DMS114 treated with DMSO at 0.1 percent for 48 hours (cell line): ENCODE measurements around the gene LFNG.

ENCODE experiments used
- DNase-seq: peaks from one replicate; lab custom pipeline; 2025; ENCODE audit not compliant: unreplicated experiment; lab: John Stamatoyannopoulos, UW

Gene LFNG

GRCh38 chr7:2482725-2483451 is 36.7 kb upstream of the LFNG start:
- no peak for DNase-seq

DNA sequence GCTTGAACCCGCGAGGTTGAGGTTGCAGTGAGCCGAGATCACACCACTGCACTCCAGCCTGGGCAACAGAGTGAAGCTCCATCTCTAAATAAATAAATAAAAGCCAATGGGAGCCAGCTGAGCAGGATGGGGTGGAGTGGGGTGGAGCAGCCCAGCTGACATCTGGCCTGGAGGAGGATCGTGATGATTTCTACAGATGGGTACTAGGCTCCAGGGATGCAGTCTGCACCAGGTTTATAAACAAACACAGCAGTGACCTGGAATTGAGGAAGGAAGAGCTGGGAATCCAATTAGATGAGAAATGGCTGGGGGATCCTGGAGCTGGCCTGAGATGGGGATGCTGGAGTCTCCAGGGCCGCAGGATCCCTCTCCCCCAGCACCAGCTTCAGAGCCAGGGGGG is 36.1 kb upstream of the LFNG start:
- no peak for DNase-seq

GRCh38 chr7:2484868-2485267 is 34.7 kb upstream of the LFNG start:
- no peak for DNase-seq

- no peak for DNase-seq
Observed at GRCh38 chr7:2487586-2488271, 31.8 kb upstream of the LFNG start.

GRCh38 chr7:2488272-2488645 is 31.3 kb upstream of the LFNG start:
- DNase-seq, result no peak

GRCh38 chr7:2488681-2489080 is 30.9 kb upstream of the LFNG start:
- no peak for DNase-seq

DNA sequence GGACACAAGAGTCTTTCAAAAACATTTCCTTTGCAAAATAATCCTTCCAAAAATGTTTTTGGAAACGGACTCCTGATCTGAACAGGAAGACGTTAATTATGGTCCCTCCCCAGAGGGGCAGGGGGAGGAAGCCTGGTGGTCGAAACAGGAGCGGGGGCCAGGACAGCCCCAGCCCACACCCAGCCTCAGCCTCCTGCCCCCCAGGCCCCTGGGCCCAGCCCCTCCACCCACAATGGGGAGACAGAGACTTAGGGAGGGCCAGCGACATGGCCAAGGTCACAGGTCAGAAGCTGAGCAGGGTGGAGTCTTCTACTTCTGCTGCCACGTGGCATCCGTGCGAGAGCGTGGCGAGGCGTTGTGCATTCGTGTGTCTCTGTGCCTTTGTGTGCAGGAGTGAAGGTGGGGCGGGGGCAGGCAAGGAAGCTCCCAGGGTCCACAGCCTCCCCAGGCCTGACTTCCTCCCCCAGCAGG is 29.4 kb upstream of the LFNG start:
- no peak for DNase-seq

GRCh38 chr7:2492038-2492437 is 27.5 kb upstream of the LFNG start:
- no peak for DNase-seq

DNA sequence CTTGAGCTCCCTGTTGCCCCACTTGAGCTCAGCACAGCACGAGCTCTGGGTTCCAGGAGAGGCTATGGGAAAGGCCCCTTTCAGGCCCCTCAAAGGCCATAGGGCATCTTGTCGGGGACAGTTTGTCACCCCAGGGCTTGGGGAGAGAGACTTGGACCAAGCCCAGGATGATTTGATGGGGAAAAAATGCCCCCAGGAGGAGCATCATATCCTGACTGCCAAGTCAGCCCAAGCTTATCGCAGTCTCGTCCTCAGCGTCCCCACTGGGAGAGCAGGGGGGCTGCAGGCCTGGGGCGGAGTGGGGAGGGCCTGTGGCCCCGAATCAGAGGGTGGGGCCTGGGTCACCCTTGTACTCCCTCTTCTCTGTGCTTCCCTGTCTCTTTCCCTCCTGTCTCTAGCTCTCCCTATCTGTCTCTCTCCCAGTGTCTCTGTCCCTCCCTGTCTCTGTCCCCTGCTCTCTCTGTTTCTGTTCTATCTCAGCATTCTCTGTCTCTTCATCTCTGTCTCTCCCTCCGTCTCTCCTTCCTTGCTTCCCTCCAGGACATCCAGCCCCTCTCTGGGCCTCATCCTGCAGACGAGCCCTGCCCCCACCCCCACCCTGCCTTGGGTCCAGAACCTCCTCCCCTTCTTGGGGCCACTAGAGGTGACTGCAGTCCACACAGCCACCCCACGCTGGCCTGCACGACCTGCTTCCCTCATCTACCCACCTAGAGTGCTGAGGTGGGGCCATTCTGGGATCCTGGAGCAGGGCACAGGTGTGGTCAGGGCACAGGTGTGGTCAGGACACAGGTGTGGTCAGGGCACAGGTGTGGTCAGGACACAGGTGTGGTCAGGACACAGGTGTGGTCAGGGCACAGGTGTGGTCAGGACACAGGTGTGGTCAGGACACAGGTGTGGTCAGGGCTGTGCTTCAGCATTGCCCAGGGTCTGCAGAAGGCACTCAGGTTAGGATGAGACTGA is 26.1 kb upstream of the LFNG start:
- no peak for DNase-seq

DNA sequence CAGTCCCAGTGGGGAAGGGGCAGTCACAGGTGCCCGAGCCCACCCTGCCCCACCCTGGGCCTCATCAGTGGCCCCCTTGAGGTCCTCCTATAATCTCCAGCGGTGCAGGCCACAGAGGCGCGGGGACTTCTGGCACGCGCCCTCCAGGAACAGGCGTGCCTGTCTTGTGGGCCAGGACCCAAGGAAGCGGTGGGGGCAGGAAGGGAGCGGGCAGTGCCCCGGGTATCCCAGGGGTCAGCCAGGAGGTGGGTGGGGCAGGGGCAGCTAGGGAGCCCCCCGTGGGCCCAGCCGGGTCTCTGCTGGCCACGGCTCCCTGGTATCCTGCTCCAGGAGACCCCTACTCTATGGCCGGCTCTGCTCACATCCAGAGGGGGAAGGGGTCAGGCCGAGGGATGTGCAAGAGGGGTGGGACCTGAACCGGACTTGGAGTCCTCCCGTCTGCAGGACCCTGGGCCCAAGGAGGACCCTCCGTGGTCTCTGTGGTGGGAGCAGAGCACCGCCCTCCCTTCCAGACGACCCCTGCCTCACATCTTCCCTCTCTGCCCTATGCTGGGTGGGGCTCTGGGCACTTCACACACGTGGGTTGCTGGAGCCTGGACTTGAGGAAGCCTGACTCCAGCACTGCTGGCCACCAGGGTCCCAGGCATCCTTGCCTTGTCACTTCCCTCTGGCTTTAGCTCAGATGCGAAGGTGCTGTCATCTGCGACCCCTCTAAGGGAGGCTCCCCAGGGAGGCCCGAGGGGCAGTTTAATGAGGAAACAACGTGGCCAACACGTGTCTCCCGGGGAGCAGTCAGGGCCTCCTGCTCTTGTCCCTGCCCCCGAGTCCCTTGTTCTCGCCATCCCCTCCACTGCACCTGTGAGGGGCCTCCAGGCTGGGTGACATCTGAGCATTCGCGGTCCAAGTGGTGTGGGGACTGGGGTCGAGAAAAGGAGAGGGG is 25.1 kb upstream of the LFNG start:
- no peak for DNase-seq

DNA sequence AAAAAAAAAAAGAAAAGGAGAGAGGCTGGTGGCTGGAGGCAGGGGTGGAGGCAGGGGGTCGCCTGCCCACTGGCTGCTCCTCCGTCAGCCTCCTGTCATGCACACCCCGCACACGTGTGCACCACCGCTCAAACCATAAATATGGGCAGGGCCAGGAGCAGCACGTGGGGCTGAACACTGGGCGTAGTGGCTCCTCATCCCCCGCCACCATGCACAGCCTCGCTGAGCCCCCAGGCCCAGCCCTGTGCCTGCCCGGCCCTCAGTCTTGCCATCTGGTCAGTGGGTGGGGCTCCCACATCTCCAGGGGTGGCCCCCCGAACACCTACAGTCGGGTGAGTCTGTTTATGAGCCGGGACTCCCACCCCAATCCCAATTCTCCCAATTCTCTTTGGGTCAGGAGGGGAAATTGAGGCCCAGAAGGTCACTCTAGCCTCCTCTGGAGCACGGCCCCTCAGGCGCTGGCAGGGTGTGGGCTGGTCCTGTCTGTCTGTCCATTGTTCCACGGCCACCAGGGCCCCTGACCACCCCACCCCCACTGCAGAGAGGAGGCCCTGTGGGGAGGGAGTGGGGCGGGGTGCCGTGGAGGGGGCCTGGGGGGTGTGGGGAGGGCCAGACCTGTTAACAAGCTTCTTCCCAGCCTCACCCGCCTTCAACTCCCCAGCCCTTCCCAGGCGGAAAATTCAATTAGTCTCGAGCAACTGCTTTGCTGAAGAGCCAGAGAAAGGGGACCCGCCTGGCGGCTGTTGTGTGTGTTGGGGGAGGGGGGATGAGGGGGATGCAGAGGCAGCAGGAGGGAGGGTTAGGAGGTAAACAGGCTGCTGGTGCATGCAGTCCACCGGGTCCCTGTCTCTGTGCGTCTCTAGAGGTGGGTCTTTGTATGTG is 23.9 kb upstream of the LFNG start:
- no peak for DNase-seq

GRCh38 chr7:2496375-2496774 is 23.2 kb upstream of the LFNG start:
- DNase-seq, result no peak

GRCh38 chr7:2497065-2497464 is 22.5 kb upstream of the LFNG start:
- no peak for DNase-seq

DNA sequence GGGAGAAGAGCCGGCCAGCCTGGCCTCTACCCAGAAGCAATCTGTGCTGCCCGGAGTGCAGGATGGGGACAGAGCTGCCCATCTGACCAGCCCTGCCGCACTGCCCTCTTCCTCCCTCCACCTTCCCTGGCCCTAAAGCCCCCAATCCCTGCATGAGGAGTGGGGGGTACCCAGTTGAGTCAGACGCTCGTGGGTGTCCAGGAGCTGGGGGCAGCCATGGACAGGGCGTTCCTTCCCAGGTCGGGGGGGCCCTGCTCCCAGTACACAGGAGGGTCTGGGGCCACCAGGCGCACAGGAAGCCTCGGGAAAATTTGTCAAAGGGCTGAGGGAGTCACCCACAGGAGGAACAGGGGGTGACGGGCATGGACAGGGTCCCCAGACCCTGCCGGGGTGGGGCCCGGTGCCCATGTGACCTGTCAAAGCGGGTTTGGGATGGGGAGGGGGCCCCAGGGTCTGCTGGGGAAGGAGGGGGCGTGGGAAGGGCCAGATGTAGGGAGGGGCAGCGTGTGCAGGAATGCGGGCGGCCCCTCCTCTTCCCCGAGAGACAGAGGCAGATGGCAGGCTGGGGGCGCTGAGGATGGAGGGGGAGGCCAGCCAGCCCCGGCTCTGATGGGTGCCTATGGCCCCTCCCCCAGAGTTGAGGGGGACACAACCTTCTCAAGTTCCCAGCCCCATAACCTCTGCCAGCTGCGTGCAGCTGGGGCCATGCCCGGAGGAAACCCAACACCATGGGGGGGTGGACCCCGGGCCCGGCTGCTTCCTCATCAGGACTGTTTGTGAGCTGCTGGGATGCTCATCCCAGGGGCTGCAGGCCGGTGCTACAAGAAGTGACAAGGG is 21.9 kb upstream of the LFNG start:
- DNase-seq, result no peak

DNA sequence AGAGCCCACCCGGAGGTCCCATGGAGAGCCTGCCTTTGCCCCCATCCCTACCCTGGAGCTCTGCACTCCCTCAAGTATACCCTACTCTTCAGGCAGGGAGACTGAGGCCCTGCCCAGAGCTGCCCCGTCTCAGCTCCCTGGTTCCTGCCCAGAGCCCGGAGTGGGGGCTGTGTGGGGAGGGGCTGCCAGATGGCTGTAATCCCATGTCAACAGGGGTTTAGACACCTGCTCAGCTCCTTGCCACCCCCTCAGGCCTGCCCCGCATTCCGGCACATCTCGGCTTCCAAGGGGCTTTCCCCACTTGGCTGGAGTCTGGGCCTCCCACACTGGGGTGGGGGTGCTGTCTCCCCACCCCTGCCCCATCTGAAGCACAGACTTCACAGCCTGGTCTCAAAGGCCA is 20.9 kb upstream of the LFNG start:
- DNase-seq, result no peak

GRCh38 chr7:2499181-2499580 is 20.4 kb upstream of the LFNG start:
- no peak for DNase-seq

- DNase-seq, result no peak
Observed at GRCh38 chr7:2499719-2500430, 19.7 kb upstream of the LFNG start.

DNA sequence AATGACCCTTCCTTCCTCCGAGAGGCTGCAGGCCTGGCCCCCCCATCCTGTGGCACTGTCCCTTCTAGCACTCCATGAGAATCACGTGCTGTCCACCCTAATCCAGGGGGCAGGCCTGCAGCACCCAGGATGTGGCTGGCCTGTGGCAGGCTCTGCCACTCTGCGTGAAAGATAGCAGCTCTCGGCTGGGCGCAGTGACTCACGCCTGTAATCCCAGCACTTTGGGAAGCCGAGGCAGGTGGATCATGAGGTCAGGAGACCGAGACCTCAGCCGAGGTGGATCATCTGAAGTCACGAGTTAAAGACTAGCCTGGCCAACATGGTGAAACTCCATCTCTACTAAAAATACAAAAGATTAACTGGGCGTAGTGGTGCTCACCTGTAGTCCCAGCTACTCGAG is 18.9 kb upstream of the LFNG start:
- no peak for DNase-seq
